KOPT-K1 (cell line): ENCODE measurements around the gene ERG28.

Experiments used
- H3K27ac ChIP-seq: fragments of 200-600 bp; sonication (generic); 2 replicates; pipeline ENCODE4 v1.5.1; 2016; ENCODE audit warnings: antibody characterized with exemption, mild to moderate bottlenecking, low read depth, low read length; ENCODE audit not compliant: poor library complexity, severe bottlenecking
- H3K36me3 ChIP-seq: fragments of 200-600 bp; sonication (generic); 2 replicates; pipeline ENCODE4 v1.5.1; 2017; ENCODE audit warnings: antibody characterized with exemption, mild to moderate bottlenecking, low read length, moderate library complexity; ENCODE audit not compliant: insufficient read depth
- H3K9me3 ChIP-seq: fragments of 200-600 bp; sonication (generic); 2 replicates; pipeline ENCODE4 v1.5.1; 2017; ENCODE audit warnings: antibody characterized with exemption, low read length, mild to moderate bottlenecking; ENCODE audit not compliant: insufficient read depth, poor library complexity, severe bottlenecking

ERG28 gene

DNA sequence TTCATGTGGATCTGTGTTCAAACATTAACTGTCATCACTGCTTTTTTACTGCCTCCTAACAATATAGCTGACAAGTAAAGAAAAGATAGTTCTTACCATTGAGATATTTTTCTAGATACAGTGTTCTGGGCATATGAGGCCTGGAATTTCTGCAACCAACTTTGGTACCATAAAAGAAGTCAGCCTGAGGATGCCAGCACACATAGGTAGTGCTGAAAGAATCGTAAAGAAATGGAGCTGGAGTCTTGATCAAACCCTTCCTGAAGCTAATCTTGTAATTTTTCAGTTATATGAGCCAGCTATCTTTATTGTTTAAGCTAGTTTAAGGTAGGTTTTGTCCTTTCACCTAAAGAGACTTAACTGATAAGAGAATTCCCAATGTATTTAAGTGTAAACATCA is 11.3 kb downstream of the ERG28 start:
- Histone ChIP-seq H3K36me3 (peaks cover 72% of the 10 kb centered on the region), H3K9me3 (no peaks in the 10 kb centered on the region), H3K27ac (no peak overlapping the region)

DNA sequence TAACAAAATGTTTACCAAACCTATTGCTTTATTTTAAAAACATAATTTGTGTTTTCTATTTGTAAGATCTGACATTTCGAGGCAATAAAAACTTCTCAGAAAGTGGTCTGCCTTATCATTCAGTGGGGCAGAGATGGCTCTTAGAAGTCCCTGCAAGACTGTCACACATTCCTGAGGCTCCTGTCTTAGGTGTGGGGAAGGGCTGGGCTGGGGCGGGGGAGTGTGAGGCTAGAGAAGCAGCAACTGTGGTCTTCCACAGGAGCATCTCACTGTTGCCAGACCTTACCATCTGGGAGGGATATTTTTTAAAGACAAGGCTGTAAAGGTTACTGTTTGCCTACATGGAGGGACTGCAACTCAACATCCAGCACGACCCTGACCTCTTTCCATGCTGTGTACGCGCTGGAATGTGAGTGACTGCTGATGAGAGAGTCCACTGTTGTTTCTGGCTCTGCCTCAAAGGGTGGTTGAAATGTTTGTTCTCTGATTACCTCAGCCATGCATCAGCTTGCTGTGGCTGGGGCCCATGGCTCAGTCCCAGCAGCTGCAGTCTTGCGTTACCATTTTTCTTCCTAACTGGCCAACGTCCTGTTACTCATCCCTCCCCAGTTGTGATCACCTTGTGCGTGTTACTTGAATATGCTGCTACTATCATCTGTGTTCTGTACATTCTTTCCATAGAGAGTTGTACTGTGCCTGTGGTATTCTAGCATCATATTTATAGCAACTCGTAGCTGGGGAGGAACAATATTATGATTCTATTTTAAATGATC is 12.4 kb downstream of the ERG28 start:
- H3K36me3 ChIP-seq: peaks cover 61% of the 10 kb centered on the region
- H3K27ac ChIP-seq: no peak overlapping the region

DNA sequence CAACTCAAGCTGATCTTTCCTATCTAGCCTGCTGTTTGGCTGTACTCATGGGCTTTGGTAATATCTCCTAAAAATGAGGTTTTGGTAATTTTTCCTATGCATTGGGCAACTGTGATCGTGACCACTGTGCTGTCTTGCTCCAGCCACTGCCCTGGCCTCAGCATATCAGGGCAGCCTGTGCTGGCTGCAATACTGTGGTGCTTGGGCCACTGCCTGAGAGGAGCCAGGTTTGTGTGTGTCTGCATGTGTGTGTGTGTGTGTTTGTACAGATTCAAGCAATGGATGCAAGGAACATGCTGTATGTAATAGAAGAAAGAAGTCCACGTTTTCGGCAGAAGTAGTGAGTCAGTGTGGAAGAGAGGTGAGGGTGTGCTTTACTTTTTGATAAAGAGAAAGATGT is 13.0 kb downstream of the ERG28 start:
- peaks cover 55% of the 10 kb centered on the region for H3K36me3 ChIP-seq
- no peak overlapping the region for H3K27ac ChIP-seq
- no peaks in the 10 kb centered on the region for H3K9me3 ChIP-seq

More for the DNA sequence above, 12.4 kb downstream of the ERG28 start:
- no peaks in the 10 kb centered on the region for H3K9me3 ChIP-seq

DNA sequence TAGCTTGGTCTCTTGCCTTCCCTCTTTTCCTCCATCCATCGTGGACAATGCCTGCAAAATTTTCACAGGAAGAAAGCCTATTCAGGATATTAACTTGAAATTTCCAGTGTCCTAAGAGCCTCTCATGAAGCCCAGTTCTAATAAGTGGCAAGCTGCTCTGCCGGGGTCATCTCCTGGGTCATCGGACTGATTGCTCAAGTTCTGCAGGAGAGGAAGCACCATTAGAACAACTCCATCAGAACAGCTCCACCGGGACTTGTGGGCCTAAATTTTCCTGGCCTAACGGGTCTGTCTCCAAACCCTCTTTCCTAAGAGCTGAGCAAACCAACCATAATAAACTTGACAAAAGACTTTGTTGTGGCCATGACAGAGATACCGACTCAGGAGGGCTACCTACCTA is 13.9 kb downstream of the ERG28 start:
- H3K36me3 ChIP-seq: peaks cover 46% of the 10 kb centered on the region
- H3K9me3 ChIP-seq: no peaks in the 10 kb centered on the region
- no peak overlapping the region for H3K27ac ChIP-seq

DNA sequence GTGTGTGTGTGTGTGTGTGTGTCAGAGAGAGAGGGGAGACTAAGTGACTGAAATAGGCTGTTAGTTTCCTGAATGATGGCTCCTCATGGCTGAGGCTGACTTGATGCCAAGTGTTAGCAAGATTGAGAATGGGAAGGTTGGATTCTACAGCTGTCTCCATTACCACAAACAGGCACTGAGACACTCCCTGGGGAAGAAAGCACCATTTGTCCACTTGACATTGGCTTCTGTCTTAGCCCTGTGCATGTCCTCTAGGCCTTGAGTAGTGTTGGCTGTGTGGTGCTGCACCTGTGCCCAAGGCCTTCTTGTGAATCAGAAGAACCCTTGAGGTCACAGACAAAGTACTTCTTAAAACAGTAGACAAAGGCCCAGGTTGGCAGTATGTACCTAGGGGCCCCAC is 15.6 kb downstream of the ERG28 start:
- H3K27ac ChIP-seq: no peak overlapping the region
- H3K36me3 ChIP-seq: peaks cover 29% of the 10 kb centered on the region
- no peaks in the 10 kb centered on the region for H3K9me3 ChIP-seq

DNA sequence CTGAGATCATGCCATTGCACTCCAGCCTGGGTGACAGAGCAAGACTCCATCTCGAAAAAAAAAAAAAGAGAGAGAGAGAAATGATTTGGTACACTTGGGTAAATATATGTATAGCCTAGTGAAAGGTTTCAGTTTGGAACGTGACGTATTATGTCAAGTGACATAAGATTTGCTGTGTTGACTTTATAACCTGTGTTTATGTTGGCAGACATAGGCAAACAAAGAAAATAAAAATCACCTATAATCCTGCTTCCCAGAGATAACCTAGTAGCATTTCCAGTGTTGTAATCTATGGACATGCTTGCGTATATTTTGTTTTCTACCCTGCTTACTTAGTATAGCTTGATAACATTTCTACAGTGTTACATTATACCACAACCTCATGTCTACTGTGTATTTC is 16.7 kb downstream of the ERG28 start:
- Histone ChIP-seq H3K9me3 (no peaks in the 10 kb centered on the region), H3K36me3 (peaks cover 18% of the 10 kb centered on the region), H3K27ac (no peak overlapping the region)

DNA sequence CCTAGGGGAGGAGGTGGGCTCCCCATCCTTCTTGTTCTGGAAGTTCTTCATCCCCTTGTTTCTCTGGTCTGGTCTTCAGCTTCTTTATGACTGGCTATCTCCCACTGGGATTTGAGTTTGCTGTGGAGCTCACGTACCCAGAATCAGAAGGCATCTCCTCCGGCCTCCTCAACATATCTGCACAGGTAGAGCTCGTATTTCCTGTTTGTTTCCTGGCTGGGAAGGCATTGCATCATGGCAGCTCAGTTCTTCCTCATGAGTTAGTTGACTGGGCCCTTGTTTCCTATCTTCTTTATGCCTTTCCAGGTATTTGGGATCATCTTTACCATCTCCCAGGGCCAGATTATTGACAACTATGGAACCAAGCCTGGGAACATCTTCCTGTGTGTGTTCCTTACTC is 19.8 kb downstream of the ERG28 start:
- no peaks in the 10 kb centered on the region for H3K36me3 ChIP-seq
- no peaks in the 10 kb centered on the region for H3K9me3 ChIP-seq
- H3K27ac ChIP-seq: no peak overlapping the region

DNA sequence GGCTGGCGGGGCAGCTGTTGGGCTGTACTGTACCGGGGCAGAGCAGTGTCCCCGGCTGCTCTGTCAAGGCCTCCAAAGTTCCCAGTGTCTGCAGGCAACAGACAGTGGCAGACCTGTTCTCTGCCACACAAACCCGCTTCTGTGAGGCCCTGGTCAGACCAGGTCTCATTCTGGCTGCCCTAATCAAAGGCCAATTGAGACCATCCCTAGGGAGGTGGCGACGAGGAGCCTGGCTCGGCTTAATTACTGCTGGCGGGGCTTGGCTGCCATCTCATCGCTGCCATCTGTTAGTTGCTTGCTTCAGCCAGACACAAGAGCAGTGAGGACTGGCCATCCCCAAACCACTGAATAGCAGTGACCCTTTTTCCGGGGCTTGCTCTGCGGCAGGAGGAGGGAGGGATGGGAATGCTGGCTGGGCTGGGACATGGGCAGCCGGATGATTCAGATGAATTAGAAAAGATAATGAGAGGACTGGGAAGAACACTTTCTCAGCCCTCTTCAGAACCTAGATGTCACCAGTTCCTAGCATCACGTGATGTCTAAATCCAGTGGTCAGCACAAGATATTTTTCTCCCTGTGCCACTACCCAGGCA is 24.5 kb downstream of the ERG28 start:
- Histone ChIP-seq H3K36me3 (no peaks in the 10 kb centered on the region), H3K27ac (no peak overlapping the region), H3K9me3 (no peaks in the 10 kb centered on the region)

DNA sequence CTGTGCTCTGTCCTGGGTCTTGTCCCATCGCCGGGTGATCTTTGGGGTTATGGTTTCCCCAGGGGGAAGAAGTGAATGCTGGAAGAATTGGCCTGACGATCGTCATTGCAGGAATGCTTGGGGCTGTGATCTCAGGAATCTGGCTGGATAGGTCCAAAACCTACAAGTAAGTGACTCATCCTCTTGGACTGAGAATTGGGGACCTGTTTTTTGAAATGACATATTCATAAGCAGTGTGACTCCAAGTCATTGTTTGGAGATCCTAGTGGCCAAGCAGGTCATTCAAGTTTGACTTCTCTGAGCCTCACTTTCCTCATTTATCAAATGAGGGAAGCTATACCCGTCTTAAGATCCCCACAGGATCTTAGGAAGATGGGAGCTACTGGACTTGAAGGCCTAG is 25.8 kb downstream of the ERG28 start:
- Histone ChIP-seq H3K9me3 (no peaks in the 10 kb centered on the region), H3K36me3 (no peaks in the 10 kb centered on the region), H3K27ac (no peak overlapping the region)

DNA sequence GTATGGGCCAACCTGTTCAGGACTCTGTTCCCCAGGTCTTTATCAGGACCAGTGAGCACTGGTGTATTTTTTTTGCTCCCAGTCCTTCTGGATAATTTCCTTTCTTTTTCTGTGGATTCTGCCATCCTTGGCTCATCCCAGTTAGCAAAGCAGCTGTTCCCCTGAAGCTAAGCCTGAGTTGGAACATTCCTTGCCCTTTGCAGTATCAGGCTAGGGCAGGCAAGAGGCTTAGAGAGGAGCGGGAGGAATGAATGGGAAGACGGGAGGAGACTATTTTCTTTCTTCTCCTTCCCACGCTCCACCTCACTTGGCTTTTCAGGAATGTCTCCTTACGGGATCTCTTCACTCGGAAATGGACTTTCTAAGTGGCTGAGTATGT is 29.2 kb downstream of the ERG28 start:
- H3K36me3 ChIP-seq: no peaks in the 10 kb centered on the region
- H3K27ac ChIP-seq: no peak overlapping the region
- H3K9me3 ChIP-seq: no peaks in the 10 kb centered on the region

DNA sequence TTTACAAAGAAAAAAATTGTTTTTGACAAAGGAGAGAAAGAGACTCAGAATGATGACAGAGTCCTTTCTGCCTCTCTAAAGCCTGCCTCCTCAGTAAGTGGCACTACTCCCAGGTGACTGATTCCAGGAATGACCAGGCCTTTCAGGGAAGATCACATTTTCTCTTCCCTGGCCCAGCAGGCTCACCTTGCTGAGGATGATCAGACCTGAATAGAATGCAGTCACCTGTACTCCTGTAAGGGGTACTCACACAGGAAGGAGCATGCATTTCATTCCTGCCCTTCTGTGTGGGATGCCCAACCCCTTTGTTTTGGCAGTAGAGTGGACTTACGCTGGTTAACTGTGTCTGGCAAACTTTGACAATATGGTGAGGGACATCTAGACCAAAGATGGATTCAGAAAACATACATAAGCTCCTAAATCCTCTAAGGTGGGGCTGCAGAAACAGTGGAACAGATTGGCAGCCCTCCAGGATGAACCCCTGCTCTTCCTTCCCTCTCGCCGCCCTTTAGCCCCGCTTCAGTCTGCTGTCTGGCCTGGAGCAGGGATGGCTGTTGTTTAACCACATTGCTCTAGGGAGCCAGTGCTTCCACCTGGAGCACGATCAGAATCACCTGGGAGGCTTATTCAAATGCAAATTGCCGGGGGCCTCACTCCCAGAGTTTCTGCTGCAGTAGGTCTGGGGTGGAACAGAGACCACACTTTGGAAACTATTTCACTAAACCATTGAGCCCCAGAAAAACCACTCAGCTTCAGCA is 29.8 kb downstream of the ERG28 start:
- H3K36me3 ChIP-seq: no peaks in the 10 kb centered on the region

DNA sequence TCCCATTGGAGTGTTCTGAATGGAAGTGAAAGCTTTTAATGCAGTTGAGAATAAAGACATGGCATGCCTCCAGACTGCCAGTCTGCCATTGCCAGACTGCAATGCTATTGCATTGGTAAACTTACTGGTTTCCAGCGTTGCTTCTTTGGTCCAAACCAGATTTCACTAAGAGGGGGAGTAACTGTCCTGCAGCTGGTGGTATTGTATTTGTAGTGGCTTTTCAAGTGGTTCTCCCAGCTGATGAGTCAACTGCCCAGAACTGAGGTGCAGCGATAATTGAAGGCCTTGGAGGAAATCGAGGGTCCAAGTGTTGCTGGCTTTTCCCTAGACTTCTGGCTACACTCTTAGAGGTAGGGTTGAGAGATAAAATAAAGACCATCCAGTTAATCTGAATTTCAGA is 31.9 kb downstream of the ERG28 start:
- no peaks in the 10 kb centered on the region for H3K36me3 ChIP-seq
- H3K9me3 ChIP-seq: no peaks in the 10 kb centered on the region
- no peak overlapping the region for H3K27ac ChIP-seq

More for the DNA sequence above, 29.8 kb downstream of the ERG28 start:
- no peaks in the 10 kb centered on the region for H3K9me3 ChIP-seq
- H3K27ac ChIP-seq: no peak overlapping the region

DNA sequence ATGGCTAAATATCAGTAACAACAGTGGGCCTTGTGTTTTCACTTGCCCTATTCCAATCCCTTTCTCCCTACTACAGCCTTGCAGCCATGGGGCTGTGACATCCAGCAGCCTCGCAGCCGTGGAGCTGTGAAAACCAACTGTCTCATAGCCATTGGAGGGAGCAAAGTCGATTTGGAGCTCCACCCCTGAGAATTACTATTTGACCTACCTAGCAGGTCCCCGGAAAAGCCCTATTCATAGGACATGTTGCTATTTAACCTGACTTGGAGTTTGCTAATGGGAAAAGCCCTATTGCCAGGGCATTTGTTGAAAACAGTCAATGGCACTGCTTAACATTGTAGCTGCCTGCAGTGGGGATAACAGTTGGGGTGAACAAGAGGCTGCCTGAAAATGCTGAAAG is 33.3 kb downstream of the ERG28 start:
- H3K36me3 ChIP-seq: no peaks in the 10 kb centered on the region
- no peak overlapping the region for H3K27ac ChIP-seq
- H3K9me3 ChIP-seq: no peaks in the 10 kb centered on the region

DNA sequence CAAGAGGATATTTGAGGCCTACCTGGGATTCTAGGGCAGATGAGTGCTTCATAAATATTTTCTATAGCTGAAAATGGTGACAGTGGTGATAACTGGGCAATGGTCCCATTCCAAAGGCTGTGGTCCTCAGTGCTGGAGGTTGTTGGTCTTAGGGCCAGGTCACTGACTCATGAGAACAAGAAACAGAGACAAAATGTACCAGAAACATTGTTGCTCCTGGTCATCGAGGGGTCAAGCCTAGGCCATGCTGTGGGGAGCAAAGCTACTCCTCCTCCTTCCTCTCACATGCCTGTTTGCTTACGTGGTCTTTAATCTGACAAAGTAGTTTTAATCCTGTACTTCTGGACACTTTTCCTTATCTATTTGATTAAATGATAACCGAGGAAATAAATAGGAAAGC is 33.8 kb downstream of the ERG28 start:
- Histone ChIP-seq H3K9me3 (no peaks in the 10 kb centered on the region), H3K36me3 (no peaks in the 10 kb centered on the region), H3K27ac (no peak overlapping the region)

DNA sequence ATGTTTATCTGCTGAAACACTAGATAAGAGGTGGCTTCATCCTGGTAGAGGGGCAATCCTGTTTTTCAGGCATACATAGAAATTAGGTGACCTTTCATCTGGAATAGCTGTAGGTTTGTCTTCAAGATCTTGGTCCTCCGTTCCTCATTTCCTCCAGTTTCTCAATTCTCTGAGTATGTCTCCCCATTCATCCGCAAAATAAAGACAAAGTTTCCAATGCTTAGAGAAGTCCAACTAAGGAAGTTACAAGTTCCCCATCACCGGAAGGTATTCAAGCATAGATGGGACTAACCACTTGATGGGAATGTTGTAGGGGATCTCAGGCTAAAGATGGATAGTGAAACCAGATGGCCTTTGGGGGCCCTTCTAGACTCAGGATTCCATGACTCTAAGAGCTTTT is 34.3 kb downstream of the ERG28 start:
- H3K9me3 ChIP-seq: no peaks in the 10 kb centered on the region
- H3K36me3 ChIP-seq: no peaks in the 10 kb centered on the region
- no peak overlapping the region for H3K27ac ChIP-seq
